Endometrium (tissue), 2 donors: ENCODE data around the gene CSAD.

Experiments used
- FAIRE-seq: peaks from 2 replicates; lab custom pipeline; 2012; peaks lifted over from hg19 to GRCh38; lab: Jason Lieb, UNC
- donor health status: control.
- donor health status: control.

Gene CSAD, protein sequence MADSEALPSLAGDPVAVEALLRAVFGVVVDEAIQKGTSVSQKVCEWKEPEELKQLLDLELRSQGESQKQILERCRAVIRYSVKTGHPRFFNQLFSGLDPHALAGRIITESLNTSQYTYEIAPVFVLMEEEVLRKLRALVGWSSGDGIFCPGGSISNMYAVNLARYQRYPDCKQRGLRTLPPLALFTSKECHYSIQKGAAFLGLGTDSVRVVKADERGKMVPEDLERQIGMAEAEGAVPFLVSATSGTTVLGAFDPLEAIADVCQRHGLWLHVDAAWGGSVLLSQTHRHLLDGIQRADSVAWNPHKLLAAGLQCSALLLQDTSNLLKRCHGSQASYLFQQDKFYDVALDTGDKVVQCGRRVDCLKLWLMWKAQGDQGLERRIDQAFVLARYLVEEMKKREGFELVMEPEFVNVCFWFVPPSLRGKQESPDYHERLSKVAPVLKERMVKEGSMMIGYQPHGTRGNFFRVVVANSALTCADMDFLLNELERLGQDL

DNA sequence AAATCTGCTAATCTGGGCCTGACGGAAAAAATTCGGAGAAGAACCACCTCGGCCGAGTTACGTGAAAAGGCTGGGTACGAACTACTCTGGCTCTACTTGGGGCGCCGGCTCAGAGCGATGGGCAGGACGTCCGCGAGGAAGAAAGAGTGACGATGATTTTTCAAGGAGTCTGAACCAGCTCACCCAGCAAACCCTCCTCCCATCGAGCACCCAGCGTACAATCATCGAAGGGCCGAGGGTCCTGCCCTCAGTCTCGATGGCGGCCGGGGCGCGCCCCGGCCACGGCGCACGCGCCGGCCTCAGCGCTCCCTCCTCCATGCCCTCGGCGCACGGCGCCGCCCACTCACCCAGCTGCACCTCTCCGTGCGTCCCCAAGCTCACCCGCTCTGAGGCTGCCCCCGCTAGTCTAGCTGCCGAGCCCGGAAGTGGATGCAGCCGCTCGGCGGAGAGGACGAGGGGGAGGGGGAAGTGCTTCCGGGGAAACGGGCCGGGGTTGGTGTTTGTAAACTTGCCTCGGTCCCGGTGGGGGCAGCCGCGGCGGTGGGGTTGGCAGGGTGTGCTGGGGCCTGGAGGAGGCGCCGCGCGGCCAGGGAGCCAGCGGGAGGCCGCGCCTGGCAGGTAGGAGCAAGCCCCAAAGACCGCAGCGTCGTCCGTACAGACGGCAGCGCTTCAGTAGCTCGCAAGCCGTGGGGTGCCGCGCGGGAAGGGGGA is at the start of gene CSAD, which contains the start of gene ZNF740:
CSAD (minus strand) TSS at position 706 of the 711 bp plus-strand sequence. CDS start 7,455 bp downstream, outside the sequence.
ZNF740 (plus strand) TSS at position 503 of the 711 bp plus-strand sequence. CDS start 1,262 bp downstream, outside the sequence.
- FAIRE-seq = no peak

DNA sequence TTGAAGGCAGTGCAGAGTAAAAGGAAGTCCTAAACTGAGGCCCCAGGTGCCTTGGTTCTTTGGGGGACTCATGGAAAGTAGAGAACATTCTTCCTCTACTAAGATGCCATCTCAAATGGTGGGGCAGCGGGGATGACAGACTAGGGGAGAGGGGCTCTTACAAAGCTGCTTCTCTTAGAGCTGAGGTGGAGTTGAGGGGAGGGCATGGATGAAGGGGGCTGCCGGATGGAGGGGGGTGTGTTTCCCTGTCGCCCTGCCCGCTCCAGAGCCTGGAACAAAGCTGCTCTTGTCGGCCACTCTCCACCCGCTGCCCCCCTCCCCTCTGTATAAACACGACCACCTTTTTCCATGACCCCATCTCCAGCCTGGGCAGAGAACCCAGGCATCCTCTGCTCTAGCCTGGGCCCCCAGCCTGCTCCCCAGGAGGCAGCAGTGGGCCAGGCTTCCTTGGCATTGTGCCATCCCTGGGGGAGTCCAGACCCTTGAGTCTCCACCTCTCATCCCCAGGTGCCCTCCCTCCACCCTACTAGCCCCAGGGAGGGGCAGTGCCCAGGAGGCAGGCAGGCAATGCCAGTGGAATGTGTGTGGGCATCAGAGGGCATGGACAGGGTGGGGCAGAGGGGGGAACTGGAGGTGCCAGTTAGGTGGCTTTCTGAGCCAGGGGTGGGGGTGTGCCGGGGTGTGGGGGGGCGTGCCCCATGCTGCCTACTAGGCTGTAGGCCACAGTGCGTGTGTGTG is 49.6 kb upstream of the CSAD start:
- no peak for FAIRE-seq

DNA sequence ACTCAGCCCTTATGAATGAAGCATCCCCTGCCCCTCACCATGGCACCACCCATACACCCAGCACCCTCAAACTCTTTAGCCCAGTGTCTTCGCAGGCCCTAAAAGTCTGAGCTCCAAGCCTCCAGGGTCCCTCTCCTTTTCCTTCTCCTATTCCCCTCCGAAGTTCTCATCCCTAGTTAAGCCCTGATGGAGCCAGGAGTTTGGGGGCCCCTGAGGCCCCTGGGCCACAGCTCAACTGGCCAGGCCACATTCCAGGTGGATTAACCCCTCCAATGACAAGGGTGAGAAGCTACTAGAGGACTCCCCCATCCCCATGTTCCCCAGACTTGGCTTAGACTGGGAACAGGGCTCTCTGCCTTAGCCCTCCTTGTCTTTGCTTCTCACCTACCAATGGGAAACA is 48.7 kb upstream of the CSAD start:
- FAIRE-seq = no peak

DNA sequence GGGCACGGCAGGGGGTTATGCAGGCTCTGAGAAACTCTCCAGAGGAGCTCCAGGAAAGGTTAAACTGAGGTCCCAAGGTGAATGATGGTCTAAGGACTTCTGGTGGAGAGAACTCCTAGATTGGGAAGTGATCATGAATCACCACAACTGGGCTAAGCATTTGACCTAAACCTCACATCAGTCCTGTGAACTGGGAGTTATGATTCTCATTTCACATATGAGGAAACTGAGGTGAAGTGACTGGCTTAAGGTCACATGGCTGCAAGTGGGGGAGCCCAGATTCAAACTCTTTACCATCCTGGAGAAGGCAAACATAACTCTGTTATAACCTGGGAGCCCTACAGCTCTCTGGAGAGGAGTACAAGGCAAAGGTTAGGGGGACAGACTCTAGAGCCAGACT is 47.1 kb upstream of the CSAD start:
- FAIRE-seq = no peak

- no peak for FAIRE-seq
Measured at GRCh38 chr12:53227341-53227740, 46.6 kb upstream of the CSAD start.

DNA sequence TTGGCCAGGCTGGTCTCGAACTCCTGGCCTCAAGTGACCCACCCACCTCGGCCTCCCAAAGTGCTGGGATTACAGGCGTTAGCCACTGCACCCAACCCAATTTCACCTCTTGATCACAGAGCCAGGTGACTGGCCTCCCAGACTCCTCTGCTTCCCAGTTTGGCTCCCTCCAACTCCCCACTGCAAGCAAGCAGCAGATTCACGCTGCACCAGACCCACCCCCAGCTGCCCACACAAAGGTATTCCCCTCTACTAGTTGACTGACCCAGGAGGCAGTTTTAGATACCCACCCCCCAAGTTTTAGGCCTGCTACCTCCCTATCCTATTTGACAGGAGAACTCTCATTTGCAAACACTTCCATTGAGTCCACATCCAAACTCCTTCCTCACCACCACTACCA is 46.1 kb upstream of the CSAD start:
- FAIRE-seq = no peak

DNA sequence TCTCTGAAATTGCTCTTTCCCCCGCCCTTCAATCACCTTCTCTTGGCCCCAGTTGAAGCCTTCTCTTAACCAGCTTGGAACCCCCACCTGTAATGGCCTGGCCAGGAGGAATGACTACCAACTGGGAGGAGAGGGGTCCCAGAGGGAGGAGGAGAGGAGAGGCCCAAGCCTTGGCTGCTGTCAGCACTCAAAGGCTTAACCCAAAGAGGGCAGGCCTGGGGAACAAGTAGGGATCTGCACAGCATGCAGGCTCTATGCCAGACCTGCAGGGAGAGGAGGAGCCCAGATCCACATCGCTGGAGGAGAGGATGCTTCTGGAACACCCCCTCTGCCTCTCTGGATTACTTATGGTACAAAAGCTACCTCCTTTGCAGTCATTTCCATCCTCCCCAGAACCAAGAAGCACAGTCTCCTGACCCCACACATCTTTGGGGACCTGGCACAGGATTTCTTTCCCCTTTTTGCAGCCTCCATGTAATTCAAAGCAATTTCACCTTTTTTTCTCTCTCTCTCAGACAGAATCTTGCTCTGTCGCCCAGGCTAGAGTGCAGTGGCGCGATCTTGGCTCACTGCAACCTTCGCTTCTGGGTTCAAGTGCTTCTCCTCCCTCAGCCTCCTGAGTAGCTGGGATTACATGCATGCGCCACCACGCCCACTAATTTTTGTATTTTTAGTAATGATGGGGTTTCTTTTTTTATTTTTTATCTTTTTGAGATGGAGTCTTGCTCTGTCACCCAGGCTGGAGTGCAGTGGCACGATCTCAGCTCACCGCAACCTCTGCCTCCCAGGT is 45.1 kb upstream of the CSAD start:
- FAIRE-seq = no peak

- no peak for FAIRE-seq
Measured at GRCh38 chr12:53224897-53225634, 44.3 kb upstream of the CSAD start.

DNA sequence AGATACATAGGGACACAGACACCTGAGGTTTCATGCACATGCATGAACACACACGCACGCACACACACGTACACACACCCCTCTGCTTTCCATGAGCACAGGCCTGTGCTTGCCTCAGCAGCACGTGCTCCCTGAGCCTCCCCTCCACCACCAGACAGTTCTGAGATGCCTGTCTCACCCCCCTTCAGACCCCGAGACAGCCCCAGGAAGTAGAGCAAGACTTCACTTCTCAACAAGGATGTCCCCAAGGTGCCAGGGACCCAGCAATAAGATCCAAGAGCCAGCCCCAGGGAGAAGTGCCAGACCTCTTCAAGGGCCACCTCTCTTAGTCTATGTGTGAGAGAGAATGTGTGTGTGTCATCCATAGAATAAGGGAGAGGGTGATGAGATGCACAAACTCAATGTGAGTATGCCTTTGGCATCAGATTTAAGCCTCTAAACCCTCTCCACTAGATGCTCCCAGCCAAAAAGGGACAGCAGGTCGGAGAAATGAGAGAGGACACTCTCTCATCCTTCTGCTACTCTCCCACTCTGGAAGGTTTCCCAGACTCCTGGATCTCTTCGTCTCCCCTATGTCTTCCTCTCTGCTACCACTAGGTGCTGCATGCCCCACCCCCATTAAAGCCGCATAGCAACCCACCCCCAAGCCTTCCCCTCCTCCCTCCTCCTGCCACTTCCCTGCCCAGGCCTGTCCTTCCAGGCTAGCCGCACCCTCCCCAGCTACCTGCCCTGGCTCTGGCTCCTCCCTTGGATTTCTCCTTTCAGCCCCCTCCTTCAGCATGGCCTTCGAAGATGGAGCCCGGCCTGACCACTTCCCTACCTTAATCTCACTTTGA is 43.6 kb upstream of the CSAD start:
- FAIRE-seq = no peak

DNA sequence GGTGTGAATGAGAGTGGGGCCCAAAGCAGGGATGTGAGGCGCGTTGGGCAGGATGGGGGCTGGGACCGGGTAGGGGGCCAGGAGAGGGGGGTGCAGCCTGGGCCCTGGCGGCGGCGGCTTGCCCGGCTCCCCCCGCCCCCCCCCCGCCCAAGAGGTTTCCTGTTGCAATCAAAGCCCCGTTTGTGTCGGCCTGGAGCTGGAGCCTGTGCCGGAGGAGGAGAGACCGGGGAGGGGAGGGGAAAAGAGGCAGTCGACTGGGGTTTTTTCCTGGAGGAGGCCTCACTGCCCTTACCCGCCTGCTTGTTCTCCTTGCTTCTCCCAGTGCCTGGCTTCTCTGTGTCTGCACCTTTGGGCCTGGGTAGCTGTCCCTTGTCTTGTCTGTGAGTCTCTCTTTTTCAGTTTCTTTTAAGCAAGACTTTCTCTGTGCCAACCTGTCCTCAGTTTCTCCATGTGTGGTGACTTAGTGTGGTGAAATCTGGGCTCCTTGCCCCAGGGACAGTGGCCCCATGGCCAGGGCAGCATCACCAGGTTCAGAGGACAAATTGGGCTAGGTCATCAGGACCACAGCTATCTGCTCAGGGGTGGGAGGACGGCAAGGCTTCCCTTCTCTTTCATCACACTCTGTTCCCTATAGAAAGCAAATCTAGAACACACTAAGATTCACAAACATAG is 42.8 kb upstream of the CSAD start:
- FAIRE-seq = no peak

- no peak for FAIRE-seq
Measured at GRCh38 chr12:53222806-53223261, 42.1 kb upstream of the CSAD start.

- no peak for FAIRE-seq
Measured at GRCh38 chr12:53222170-53222721, 41.5 kb upstream of the CSAD start.

DNA sequence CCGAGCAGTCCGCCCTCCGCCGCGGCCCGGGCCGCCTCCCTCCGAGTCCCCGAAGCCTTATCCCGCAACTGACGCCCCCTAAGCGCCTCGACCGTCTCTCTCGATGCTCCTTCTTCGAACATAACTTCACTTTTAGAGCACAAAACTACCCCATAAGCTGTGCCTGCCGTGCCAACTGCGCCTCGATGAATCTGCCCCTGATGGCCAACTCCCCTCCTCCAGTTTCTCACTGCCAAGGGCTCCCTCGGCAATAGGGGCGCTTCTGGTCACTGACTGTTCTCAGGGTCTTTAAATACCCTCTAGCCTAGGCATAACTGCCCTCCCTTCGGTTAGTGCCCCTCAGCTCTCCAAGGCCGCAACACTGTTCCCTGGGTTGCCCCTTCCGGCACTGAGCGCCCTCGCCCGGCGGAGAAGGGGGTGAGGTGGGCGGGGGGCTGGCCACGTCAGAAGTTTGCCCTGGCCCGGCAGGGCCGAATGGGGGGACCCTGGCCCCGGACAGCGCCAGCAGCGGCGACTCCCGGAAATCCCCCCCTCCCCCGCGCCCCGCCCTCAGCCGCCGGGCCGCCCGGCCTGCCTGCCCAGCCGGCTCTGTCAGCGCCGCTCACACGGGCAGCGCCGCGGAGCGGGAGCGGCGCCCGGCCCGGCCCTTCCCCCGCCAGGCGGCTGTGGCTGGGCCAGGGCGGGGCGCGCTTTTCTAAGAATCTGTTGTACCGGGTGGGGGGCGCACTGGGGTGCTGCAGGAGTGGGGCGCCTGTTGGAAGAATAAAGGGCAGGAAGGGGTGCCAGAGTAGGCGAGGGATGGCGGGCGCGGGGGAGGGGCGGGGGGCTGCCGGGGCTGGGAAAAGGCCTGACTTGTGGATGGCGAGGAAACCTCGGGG is 40.7 kb upstream of the CSAD start:
- FAIRE-seq = no peak

GRCh38 chr12:53220694-53221202 is 40.0 kb upstream of the CSAD start:
- no peak for FAIRE-seq

GRCh38 chr12:53219956-53220693 is 39.4 kb upstream of the CSAD start:
- no peak for FAIRE-seq

- no peak for FAIRE-seq
Measured at GRCh38 chr12:53219292-53219955, 38.7 kb upstream of the CSAD start.
